ENCODE results near the gene GMPS. TPM values are rescaled to one million over a fixed set of nuclear protein-coding genes. Genes with fewer than 3 reads are reported as not detected.

Gene GMPS
- total and polyA plus RNA-seq, 2 of the 13 experiments (the other 11 are each of a cell fraction or from before 2014, with no cell fraction given) = 29.6 to 85.5 TPM

- TF ChIP-seq, protein P1, sequence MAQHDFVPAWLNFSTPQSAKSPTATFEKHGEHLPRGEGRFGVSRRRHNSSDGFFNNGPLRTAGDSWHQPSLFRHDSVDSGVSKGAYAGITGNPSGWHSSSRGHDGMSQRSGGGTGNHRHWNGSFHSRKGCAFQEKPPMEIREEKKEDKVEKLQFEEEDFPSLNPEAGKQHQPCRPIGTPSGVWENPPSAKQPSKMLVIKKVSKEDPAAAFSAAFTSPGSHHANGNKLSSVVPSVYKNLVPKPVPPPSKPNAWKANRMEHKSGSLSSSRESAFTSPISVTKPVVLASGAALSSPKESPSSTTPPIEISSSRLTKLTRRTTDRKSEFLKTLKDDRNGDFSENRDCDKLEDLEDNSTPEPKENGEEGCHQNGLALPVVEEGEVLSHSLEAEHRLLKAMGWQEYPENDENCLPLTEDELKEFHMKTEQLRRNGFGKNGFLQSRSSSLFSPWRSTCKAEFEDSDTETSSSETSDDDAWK (CRISPR knock-in tag; IDR thresholded peaks at IDR 0.05) = no peak
- TF ChIP-seq, protein P2, sequence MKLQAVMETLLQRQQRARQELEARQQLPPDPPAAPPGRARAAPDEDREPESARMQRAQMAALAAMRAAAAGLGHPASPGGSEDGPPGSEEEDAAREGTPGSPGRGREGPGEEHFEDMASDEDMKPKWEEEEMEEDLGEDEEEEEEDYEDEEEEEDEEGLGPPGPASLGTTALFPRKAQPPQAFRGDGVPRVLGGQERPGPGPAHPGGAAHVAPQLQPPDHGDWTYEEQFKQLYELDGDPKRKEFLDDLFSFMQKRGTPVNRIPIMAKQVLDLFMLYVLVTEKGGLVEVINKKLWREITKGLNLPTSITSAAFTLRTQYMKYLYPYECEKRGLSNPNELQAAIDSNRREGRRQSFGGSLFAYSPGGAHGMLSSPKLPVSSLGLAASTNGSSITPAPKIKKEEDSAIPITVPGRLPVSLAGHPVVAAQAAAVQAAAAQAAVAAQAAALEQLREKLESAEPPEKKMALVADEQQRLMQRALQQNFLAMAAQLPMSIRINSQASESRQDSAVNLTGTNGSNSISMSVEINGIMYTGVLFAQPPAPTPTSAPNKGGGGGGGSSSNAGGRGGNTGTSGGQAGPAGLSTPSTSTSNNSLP (IDR thresholded peaks at IDR 0.05; ENCODE audit: low read depth, low read length) = peak; percentile 98
- TF ChIP-seq, protein P3, sequence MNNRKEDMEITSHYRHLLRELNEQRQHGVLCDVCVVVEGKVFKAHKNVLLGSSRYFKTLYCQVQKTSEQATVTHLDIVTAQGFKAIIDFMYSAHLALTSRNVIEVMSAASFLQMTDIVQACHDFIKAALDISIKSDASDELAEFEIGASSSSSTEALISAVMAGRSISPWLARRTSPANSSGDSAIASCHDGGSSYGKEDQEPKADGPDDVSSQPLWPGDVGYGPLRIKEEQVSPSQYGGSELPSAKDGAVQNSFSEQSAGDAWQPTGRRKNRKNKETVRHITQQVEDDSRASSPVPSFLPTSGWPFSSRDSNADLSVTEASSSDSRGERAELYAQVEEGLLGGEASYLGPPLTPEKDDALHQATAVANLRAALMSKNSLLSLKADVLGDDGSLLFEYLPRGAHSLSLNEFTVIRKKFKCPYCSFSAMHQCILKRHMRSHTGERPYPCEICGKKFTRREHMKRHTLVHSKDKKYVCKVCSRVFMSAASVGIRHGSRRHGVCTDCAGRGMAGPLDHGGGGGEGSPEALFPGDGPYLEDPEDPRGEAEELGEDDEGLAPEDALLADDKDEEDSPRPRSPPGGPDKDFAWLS (CRISPR knock-in tag; IDR thresholded peaks at IDR 0.05; ENCODE audit: borderline replicate concordance) = peak; percentile 82; the same call in 1 of the 2 replicates
- TF ChIP-seq, protein P4, sequence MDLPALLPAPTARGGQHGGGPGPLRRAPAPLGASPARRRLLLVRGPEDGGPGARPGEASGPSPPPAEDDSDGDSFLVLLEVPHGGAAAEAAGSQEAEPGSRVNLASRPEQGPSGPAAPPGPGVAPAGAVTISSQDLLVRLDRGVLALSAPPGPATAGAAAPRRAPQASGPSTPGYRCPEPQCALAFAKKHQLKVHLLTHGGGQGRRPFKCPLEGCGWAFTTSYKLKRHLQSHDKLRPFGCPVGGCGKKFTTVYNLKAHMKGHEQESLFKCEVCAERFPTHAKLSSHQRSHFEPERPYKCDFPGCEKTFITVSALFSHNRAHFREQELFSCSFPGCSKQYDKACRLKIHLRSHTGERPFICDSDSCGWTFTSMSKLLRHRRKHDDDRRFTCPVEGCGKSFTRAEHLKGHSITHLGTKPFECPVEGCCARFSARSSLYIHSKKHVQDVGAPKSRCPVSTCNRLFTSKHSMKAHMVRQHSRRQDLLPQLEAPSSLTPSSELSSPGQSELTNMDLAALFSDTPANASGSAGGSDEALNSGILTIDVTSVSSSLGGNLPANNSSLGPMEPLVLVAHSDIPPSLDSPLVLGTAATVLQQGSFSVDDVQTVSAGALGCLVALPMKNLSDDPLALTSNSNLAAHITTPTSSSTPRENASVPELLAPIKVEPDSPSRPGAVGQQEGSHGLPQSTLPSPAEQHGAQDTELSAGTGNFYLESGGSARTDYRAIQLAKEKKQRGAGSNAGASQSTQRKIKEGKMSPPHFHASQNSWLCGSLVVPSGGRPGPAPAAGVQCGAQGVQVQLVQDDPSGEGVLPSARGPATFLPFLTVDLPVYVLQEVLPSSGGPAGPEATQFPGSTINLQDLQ (CRISPR knock-in tag; IDR thresholded peaks at IDR 0.05) = peak; percentile 91
- no peak; the same call in 1 of the 2 replicates for TF ChIP-seq AFF4 (CRISPR knock-in tag; IDR thresholded peaks at IDR 0.05)
- peak; percentile 66; the same call in 1 of the 2 replicates for TF ChIP-seq KDM5B (CRISPR knock-in tag; IDR thresholded peaks at IDR 0.05; ENCODE audit: borderline replicate concordance)
- peak; percentile 96 for TF ChIP-seq ZNF670 (CRISPR knock-in tag; IDR thresholded peaks at IDR 0.05; ENCODE audit: borderline replicate concordance)
- TF ChIP-seq ADNP (CRISPR knock-in tag; IDR thresholded peaks at IDR 0.05) = no peak
- peak; percentile 97 for TF ChIP-seq ARID4A (CRISPR knock-in tag; IDR thresholded peaks at IDR 0.05; ENCODE audit: borderline replicate concordance)
- TF ChIP-seq, protein P5, sequence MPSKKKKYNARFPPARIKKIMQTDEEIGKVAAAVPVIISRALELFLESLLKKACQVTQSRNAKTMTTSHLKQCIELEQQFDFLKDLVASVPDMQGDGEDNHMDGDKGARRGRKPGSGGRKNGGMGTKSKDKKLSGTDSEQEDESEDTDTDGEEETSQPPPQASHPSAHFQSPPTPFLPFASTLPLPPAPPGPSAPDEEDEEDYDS (CRISPR knock-in tag; IDR thresholded peaks at IDR 0.05) = peak; percentile 82
Measured at GRCh38 chr3:155854141-155854940, 16.1 kb upstream of the GMPS start, which contains the start of gene SLC33A1 (continued).
